ENCODE data around the gene MDK.

DNA sequence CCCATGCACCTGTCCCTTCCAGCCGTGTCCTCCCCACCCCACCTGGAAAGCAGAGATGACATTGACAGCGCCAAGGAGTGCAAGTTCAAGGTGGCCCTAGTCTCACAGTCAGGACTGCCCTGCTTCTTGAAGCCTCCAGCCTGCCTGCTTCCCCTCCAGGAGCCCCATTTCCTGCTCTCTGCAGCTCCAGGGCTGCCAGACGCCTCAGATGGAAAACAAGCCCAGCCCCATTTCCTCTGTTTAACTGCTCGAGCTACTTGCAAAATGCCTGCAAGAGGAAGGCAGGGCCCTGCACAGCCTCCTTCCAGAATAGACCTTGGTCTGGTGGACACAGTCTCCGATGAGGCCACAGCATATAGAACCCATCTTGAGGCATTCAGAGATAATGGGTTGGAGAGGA is 39.2 kb upstream of the MDK start:
- no peak for TF ChIP-seq EZH2phosphoT487 (IDR thresholded peaks at IDR 0.05; ENCODE audit: low read depth, severe bottlenecking, unreplicated experiment)
- TF ChIP-seq, protein P1, sequence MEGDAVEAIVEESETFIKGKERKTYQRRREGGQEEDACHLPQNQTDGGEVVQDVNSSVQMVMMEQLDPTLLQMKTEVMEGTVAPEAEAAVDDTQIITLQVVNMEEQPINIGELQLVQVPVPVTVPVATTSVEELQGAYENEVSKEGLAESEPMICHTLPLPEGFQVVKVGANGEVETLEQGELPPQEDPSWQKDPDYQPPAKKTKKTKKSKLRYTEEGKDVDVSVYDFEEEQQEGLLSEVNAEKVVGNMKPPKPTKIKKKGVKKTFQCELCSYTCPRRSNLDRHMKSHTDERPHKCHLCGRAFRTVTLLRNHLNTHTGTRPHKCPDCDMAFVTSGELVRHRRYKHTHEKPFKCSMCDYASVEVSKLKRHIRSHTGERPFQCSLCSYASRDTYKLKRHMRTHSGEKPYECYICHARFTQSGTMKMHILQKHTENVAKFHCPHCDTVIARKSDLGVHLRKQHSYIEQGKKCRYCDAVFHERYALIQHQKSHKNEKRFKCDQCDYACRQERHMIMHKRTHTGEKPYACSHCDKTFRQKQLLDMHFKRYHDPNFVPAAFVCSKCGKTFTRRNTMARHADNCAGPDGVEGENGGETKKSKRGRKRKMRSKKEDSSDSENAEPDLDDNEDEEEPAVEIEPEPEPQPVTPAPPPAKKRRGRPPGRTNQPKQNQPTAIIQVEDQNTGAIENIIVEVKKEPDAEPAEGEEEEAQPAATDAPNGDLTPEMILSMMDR (IDR thresholded peaks at IDR 0.05; ENCODE audit: poor library complexity) = no peak
- no peak for TF ChIP-seq EZH2 (IDR thresholded peaks at IDR 0.05; ENCODE audit: borderline replicate concordance)
